Dedifferentiated amniotic fluid mesenchymal stem cell (primary cell): ENCODE measurements around the gene DENND1A.

Source experiments
- DNase-seq: peaks from one replicate; pipeline ENCODE4 v3.0.0-alpha.2; 2016; ENCODE audit errors: extremely low spot score

The DENND1A gene

DNA sequence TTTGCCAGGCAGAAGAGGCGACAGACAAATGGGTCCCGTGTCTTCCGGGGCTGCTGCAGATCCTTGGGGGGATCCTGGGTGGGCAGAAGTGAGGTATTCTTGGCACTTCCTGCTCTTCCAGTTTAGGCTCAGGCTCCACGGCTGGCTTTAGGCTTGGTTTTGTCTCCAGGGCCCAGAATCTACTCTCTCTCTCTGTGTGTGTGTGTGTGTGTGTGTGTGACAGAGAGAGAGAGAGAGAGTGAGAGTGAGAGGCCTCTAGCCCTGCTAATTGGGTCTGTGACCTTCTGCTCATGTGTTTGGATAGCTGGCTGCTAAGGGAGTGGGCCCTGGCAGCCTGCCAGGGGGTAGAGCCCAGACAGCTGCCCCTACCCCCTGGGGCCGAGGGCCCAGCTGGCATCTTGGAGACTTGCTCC is 534.6 kb downstream of the DENND1A start:
- DNase-seq = no peak

DNA sequence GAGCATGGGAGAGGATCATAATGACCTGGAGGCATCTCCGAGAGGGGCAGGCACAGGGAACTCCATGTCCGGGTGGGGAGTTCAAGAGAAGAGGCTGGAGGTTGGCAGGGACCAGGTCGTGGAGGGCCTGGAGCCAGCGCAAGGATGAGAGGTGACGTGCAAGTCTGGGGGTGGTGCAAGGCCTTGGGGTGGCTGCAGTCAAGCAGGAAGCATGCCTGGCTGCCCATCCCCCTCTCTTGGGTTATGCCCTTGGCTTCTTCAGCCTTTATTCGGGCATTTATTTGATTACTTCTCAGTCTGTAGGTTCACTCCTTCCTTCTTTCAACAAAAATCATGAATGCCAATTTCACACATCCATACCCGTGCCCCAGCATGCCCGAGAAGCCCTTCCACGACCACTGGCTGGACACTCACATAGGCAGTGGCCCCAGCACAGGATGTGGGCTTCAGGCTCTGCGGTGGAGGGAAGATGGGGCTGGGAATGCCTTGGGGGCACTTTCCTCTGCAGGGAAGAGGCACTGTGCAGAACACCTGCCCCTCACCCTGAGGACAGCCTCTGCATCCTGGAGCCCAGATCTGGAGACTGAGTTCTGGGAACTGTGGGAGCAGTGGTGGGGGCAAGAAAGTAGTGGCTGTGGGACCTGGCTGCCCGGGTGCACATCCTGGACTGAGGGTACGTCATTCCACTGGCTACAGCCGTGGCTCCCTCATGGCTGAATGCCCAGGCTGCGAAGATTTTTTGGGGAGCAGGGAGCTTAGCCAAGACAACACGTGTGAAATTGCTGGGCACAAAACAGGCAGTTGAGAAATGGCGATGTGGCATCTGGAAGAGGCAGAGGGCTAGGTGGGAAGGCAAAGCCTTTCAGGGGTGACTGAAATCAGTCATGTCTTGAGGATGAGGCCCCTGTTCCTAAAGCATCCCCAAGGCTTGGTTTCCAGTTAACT is 535.4 kb downstream of the DENND1A start:
- DNase-seq = no peak

DNA sequence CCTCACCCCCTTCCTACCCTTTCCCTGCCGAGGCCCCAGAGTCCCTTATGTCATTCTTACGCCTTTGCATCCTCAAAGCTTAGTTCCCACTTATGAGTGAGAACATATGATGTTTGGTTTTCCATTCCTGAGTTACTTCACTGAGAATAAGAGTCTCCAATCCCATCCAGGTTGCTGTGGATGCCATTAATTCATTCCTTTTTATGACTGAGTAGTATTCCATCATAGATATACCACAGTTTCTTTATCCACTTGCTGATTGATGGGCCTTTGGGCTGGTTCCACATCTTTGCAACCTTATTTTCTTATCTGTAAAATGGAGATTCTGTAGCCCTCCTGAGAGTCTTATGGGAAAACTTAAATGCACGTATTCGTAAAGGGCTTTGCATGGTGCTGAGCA is 537.1 kb downstream of the DENND1A start:
- DNase-seq = no peak

DNA sequence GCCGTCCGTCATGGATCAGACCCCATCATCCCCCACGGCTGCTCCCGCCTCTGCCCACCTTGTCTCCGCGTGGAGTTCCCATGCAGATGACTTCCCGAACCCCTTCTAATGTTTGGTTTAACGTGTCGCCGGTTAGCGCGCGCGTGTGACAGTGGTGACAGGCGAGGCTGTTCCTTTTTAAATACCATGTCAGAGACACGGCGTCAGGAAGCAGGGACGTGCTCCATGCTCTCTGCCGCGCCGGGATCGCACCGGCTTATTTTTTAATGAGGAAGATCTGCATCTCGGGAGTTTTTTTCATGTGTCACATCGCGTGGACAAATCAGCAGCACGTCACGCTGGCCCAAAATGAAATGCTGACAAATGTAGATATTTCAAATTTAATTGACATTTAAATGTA is 538.0 kb downstream of the DENND1A start:
- DNase-seq = no peak

DNA sequence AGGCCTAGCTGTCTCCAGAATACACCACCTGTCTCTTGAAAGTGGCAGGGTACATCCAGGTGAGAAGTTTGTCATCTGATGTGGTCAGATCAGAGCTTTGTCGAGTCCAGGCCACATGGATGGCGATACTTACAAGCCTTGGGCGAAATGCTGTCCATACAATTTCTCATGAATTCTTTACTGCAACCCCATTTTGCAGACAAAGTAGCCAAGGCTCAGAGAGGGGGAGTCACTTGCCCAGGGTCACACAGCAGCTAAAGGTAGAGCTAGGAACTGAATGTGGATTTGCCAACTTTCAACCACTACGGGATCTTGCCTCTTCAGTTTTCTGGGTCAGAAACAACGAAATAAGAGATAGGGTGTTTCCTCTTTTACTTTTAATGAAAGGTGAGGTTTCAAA is 538.7 kb downstream of the DENND1A start:
- DNase-seq = no peak

DNA sequence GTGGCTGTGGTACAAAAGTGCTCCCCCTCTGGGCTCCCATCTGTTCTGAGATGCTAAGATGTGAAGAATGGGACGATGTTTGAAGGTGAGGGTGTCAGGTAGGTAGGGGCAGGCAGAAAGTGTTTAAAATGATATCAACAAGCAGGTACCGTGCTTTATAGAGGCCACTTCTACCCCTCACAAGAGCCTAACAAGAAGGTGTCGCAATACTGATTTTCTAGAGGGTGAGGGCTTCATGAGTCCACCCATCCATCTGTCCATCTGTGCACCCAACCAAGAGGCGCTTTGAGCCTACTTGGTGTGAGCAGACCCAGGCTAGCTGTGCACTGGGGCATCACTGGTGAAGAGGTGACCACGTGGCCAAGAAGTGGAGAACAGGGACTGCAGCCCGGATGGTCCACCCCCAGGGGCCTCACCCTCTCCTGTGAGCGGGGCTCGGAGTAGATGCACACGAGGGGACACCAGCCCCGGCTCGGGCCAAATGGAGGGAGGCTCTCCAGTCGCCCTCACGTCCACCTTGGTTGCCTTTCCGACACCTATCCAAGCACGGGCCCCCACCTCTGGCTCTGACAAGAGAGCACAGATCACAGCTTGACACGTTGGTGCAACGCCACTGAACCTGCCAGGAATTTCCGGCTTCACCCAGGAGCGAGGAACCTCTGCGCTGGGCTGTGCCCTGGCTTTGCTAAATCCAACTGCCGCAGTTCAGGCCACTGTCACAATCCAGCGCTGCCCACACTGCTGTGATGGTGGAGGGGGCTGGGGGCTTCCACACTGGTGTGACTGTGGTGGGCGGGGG is 539.4 kb downstream of the DENND1A start:
- no peak for DNase-seq

DNA sequence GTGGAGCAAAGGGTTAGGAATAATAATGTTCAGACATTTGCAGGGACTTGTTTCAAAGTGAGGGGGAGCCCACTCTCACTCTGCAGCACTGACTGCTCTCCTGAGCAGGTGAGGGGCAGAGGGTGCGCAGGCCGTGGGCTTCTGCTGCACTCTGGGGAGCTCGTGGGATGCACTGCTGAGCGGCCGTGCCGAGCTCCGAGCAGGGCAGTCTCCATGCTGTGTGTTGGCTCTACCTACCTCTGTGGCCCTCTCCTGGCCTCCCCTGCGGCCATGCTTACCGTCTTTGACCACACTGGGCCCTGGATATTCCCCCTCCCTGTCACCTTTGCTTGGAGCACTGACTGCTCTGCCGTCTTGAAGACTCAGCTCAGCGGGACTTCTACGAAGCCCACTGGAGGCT is 540.2 kb downstream of the DENND1A start:
- no peak for DNase-seq

DNA sequence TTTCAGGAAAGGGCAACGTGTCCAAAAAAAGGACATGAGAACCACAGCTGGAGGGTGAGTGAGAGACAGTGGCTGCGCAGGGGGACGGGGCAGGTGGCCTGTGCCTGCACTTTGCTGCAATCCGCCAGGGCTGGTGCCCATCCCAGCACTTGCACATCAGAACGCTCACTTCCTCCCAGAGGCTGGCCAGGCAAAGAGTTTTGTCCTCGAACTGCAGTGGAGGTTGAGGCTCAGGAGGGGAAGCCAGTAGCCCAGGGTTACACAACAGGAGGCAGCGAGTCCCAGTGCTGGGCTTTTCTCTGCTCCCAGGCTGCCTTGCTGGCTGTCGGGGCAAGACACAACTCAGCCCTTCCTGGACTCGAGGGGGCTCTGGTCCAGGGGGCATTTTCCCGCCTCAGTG is 540.9 kb downstream of the DENND1A start:
- no peak for DNase-seq

DNA sequence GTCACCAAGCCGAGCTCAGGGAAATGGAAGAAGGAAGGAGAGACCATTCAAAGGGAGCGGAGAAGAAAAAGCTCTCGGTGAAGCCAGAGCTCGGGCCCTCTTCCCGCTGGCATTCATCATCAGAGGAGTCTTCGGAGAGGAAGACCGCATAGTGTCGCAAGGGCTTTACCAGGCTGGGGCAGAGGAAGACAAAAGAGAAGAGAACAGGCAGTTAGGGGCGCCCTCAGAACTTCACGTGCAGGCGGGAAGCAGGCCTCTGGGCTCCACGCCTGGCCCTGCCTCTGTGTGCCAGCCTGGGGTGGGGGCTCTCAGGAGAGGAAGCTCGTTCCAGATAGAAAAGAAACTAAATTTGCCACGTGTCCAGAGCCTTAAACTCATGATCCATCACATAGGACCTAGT is 542.2 kb downstream of the DENND1A start:
- no peak for DNase-seq

DNA sequence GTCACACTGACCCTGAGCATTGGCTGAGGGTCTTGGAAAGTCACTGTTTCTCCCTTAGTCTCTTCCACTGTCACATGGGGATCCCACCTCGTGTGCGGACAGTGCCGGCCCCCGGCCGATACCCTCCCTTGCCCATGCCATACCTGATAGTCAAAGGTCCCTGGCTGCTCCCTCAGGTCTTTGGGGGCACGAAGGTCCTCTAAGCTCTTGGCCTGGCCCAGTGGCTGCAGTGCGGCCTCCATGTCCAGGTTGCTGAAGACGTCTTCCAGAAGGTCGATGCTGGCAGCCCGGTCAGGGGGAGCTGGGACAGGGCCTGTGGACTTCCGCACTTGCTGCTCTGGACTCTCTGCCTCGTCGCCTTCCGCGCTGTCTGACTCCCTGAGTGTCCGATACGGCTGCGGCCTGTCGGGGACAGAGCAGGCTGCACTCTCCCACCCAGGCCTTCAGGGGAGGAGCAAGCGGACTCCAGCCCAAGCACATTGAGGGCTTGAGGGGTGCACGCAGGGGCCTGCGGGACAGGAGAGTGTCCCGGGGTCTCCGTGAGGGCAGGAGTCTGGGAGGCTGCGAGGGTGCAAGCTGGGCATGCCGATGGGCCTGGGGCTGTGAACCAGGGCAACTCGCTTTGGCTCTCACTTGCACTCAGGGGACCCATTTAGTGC is 546.3 kb downstream of the DENND1A start:
- no peak for DNase-seq

DNA sequence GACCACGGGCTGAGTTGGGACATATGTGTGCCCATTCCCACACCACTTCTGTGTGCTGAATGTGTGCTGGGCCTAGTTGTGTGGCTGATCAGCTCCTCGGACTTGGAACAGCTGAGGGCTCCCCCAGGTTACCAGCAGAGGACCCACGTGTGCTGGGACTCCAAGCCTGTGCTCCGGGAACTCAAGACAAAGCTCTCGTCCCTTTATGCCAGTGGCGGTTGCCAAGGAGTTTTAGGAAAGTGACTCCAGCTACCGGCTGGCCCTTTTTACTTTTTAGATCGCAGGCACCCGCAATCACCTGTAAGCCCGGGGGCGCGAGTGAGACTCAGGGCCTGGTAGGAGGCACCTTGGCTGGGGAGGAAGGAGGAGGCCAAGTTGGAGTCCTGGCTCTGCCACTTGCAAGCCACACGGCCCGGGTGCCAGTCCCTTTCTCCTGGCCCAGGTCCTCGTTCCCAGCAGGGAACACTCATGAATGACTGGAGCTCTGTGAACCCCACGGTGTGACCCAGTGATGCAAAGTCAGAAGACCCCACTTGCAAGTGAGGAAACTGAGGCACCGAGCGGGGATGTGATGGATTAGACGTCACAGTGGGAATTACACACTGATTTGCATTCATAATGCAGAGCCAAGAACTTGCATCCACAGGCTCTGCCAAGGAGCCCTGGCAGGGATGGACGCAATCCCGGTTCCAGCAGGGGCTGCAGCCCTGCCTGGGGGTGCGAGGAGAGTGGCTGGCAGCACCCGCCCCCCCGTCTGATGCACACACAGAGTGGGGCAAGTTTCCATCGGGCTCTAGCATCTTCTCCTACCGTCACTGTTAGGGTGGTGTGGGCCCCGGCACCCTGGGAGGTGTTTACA is 547.0 kb downstream of the DENND1A start:
- no peak for DNase-seq

DNA sequence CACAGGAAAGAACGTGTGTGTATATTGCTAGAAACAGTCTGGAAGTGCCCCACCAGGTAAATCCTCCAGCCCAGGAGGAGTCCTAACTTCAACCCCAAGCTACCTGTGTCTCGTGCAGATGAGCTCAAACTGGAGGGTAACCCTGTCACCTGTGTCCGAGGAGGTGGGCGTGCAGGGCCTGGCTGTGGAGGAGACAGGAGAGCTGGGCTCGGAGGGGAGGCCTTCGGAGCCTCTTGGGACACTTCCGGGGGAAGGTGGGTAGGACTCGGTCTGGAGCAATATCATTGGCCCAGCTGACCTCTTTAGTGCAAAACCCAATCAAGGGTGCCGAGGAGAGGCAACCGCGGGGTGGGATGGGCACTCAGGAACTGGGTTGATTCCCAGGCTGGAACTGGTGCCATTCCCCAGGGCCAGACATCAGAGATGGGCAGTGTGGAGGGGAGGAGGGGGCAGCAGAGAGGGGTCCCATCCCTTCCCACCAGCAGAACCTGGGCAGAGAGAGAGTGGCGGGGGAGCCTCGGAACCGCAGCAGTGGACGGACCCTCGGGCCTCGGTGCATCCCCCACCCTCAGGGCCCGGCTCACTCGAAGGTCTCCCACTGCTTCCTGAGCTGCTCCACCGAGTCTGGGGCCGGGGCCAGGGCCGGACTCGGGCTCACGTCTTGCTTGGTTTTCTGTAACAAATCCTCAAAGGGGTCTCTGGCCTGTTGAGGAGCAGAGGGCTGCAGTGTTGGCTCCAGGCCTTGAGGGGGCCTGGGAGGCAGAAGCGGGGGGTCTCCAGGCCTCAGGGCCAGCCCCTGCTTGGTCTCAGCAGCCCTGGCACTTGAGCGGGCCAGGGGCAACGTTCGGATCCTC is 548.8 kb downstream of the DENND1A start:
- DNase-seq = no peak

DNA sequence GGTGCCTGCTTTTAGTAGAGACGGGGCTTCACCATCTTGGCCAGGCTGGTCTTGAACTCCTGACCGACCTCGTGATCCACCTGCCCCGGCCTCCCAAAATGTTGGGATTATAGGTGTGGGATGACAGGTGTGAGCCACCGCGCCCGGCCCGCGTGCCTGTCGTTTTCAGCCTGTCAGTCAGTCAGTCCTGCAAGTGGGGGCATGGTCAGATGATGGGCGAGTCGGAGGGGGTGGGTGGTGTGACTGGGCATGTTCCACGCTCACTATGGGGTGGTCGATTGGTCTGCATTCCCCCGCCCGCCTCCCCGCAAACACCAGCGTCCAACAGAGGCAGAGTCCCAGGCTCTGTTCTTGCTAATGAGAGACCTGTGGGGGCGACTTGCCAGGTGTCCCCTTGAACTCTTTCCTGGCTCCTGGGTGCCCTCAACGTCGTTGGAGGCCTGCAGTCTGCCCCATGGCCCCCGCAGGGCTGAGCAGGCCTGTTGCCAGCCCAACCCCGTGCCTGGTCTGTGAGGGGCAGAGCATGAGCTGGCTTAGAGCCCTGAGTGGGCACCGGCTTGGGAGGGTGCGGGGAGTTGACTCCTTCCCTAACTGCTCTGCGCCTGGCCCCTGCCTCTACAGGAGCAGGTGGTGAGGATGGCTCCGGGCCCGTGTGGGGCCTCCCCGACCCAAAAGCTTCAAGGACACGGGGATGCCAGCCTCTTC is 550.8 kb downstream of the DENND1A start:
- no peak for DNase-seq

DNA sequence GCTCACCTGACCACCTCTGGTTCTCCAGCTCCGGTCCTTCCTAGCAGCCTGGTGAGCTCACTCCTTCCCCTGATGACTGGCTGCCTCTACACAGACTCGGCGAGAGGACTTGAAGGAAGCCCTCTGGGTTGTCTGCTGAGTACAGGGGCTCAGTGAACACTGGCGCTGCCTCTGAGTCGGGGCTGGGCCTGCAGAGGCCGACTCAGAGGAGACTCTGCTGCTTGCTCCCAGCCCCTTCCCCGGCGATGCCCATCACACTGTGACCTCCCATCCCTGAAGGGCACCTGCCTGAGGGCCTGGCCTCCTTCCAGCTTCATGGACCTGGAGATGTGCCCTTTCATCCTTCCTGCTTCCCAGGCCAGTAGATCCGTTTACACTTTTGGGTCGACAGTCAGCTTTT is 551.9 kb downstream of the DENND1A start:
- no peak for DNase-seq

DNA sequence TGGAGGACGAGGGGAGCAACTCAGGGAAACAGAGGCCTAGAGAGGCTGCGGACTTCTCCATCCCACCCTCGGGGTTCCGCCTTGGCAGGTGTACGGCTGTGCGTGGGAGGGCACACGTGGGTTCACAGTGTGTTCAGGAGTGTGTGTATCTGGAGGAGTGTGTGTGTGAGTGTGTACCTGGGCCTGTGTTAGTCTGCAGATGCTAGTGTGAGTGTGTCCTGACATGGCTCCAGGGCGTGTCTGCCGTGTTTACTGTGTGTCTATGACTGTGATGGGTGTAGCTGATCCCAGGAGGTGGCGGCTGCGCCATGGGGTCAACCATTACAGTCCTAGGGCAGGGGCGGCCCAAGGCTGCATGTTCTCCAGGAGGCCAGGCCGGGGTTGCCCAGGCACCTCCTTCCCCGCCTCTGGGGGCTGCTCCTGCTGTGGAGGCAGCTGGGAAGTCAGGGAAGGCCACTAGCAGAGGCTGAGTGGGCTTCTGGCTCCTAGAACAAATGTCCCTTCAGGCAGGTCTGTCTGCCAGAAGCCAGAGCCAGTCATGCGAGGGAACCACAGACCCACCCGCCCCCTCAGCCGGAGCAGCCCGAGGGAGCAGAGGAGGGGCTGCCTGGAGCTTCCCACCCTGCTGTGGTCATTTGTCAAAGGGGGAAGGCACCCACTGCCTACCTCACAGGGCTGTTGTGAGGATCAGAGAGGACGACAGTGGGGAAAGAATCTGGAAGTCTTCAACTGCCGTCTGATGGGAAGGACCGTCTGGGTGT is 552.5 kb downstream of the DENND1A start:
- no peak for DNase-seq

DNA sequence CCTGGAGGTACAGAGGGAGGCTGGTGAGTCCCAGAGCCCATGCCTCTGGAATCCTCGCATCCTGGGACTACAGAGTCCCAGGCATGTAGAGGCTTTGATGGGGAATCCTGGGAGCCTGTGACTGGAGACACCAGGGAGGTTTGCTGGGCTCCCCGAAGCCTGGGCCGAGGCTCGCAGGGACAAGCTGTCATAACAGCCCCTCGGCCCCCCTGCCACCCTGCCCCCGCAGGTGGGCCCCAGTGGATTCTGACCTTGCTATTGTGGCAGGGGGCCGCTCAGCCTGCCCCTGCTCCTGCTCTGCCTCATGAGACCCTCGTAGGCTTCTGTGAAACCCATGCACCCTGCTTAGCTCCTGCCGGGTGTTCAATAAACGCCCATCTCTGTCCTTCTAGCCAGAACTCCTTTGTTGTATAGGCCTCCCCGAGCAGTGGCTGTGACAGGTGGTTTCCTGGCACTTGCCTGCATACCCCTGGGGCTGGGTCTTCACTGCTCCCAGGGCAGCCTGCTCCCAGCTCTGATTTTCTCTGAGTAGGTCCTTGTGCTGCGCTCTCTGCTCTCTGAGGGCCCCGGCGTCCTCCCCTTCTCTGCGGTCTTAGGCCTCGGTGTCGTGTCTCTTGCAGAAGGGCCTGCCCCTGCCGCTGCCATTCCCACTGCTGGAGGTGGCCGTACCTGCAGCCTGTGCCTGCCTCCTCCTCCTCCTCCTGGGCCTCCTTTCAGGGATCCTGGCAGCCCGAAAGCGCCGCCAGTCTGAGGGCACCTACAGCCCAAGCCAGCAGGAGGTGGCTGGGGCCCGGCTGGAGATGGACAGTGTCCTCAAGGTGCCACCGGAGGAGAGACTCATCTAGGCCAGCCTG is 553.5 kb downstream of the DENND1A start:
- DNase-seq = no peak

DNA sequence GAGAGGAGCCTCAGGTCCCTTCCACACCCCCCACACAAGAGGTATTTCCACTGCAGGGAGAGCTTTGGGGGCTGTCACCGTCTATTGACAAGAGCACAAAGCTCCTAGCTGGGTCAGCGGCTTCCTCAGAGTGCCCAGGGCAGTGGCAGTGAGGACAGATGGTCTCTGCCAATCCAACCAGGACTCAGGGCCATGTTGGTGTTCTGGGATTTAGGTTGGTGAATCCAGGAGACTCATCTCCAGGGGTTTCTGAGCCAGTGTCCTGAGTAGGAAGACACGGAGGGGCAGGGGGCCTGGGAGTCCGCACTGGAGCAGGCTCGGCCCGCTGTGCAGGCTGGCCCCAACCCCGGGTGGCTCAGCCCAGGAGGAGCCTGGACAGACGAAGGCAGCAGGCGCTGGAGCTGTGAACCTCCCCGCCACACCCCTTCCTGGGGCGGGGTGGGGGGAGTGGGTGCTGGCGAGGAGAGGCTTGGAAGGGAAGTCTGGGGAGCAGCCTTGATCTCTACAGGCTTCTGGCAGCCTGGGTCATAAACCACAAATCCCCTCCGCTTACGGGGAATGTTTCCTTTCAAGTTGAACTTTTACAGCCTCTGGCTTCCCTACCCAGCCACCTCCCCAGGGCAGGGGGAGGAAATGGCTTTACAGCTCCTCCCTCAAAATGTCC is 554.3 kb downstream of the DENND1A start:
- DNase-seq = no peak

DNA sequence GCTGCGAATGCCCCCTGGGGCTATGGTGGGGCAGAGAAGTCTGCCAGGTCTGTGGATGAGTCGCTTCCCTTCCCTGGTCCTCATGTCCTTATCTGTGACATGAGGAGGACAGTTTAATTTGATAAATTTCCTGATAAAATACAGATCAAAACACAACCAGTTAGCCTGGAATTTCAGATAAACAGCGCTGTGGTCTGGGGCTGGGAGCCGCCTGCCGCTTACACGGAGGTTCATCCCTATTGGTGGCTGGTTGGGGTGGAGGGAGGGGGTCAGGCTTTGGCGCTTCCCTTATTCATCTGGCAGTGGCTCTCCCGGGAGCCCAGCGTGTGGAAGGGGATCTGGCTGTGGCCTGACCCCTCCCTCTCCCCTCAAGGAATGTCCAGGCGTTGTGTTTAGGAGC is 556.0 kb downstream of the DENND1A start:
- no peak for DNase-seq
